GM23338 (cell line): ENCODE results near the gene NPHS1. TPM values are rescaled to one million over a fixed set of nuclear protein-coding genes. Genes with fewer than 3 reads are reported as not detected.

Experiments
- ATAC-seq: fragments of 200-7000 bp; cut with Tn5 transposase; 3 replicates; pipeline ENCODE4 v1.9.1; 2020
- DNase-seq: peaks from one replicate; pipeline ENCODE4 v3.0.0-alpha.2; 2015; ENCODE audit warnings: low spot score
- H2AFZ ChIP-seq: fragments of 200-600 bp; sonication (generic); 2 replicates; pipeline ENCODE4 v1.8.0; 2016; ENCODE audit warnings: antibody characterized with exemption, mild to moderate bottlenecking, moderate library complexity
- H3F3A ChIP-seq: fragments of 200-600 bp; sonication (generic); replicated peaks from 2 replicates; pipeline ENCODE4 v1.8.0; 2017; ENCODE audit warnings: antibody characterized with exemption, mixed run types, low read depth
- H3K27ac ChIP-seq: fragments of 200-600 bp; sonication (generic); 2 replicates; pipeline ENCODE4 v1.6.1; 2016; ENCODE audit warnings: low read depth
- H3K27me3 ChIP-seq: fragments of 200-600 bp; sonication (generic); 2 replicates; pipeline ENCODE4 v1.8.0; 2016; ENCODE audit warnings: mild to moderate bottlenecking, mixed run types, moderate library complexity; ENCODE audit not compliant: insufficient read depth
- H3K36me3 ChIP-seq: fragments of 200-600 bp; sonication (generic); 2 replicates; pipeline ENCODE4 v1.8.0; 2016; ENCODE audit warnings: mild to moderate bottlenecking; ENCODE audit not compliant: insufficient read depth
- H3K4me1 ChIP-seq: fragments of 200-600 bp; sonication (generic); 2 replicates; pipeline ENCODE4 v1.8.0; 2016; ENCODE audit warnings: mild to moderate bottlenecking, moderate library complexity; ENCODE audit not compliant: insufficient read depth
- H3K4me2 ChIP-seq: fragments of 200-600 bp; sonication (generic); 2 replicates; pipeline ENCODE4 v1.7.1; 2017; ENCODE audit warnings: mixed run types
- H3K4me3 ChIP-seq: fragments of 200-600 bp; sonication (generic); 2 replicates; pipeline ENCODE4 v1.6.1; 2016; ENCODE audit warnings: mixed run types
- H3K79me2 ChIP-seq: fragments of 200-600 bp; sonication (generic); replicated peaks from 2 replicates; pipeline ENCODE4 v1.8.0; 2017; ENCODE audit warnings: mild to moderate bottlenecking; ENCODE audit not compliant: insufficient read depth
- H3K9me2 ChIP-seq: fragments of 200-600 bp; sonication (generic); 2 replicates; pipeline ENCODE4 v1.8.0; 2017; ENCODE audit not compliant: insufficient read depth
- H4K20me1 ChIP-seq: fragments of 200-600 bp; sonication (generic); replicated peaks from 2 replicates; pipeline ENCODE4 v1.8.0; 2017; ENCODE audit warnings: mild to moderate bottlenecking; ENCODE audit not compliant: insufficient read depth
- H3K27ac Mint-ChIP-seq: 2 replicates; pipeline ENCODE4 v1.8.0; 2020; ENCODE audit warnings: inconsistent platforms, mild to moderate bottlenecking, moderate library complexity, mixed read lengths
- H3K27me3 Mint-ChIP-seq: 3 replicates; pipeline ENCODE4 v1.8.0; 2022; ENCODE audit warnings: low read depth, mild to moderate bottlenecking, moderate library complexity, mixed read lengths, inconsistent platforms; ENCODE audit not compliant: insufficient read depth, poor library complexity
- H3K36me3 Mint-ChIP-seq: 3 replicates; pipeline ENCODE4 v1.8.0; 2021; ENCODE audit warnings: low read depth, mild to moderate bottlenecking, inconsistent platforms, moderate library complexity, mixed read lengths
- H3K4me1 Mint-ChIP-seq: 3 replicates; pipeline ENCODE4 v1.8.0; 2020; ENCODE audit warnings: mild to moderate bottlenecking, inconsistent platforms, mixed read lengths
- H3K4me3 Mint-ChIP-seq: 3 replicates; pipeline ENCODE4 v1.8.0; 2021; ENCODE audit warnings: moderate library complexity, mild to moderate bottlenecking, inconsistent platforms, mixed read lengths
- H3K9me3 Mint-ChIP-seq: 3 replicates; pipeline ENCODE4 v1.8.0; 2020; ENCODE audit warnings: moderate library complexity, mild to moderate bottlenecking, inconsistent platforms, mixed read lengths
- CREB1 ChIP-seq: fragments of 250-450 bp; sonication (Bioruptor Pico); IDR thresholded peaks from 2 replicates; pipeline ENCODE4 v1.5.0; 2020; ENCODE audit warnings: low read depth, mild to moderate bottlenecking, moderate library complexity
- EZH2 ChIP-seq: fragments of 200-600 bp; sonication (generic); IDR thresholded peaks from one replicate; pipeline ENCODE4 v1.8.0; 2017; ENCODE audit warnings: antibody characterized with exemption, mild to moderate bottlenecking, low read depth; ENCODE audit not compliant: unreplicated experiment
- EZH2phosphoT487 ChIP-seq: fragments of 200-600 bp; sonication (generic); IDR thresholded peaks from one replicate; pipeline ENCODE4 v1.8.1; 2018; ENCODE audit warnings: antibody characterized with exemption; ENCODE audit not compliant: unreplicated experiment
- NANOG ChIP-seq: IDR thresholded peaks from 2 replicates; pipeline ENCODE4 v1.6.1; 2016; ENCODE audit warnings: antibody characterized with exemption, borderline replicate concordance
- POLR2AphosphoS5 ChIP-seq: IDR thresholded peaks from 2 replicates; pipeline ENCODE4 v1.6.1; 2016; ENCODE audit warnings: antibody characterized with exemption, low read depth
- ZNF114 ChIP-seq: fragments of 250-450 bp; sonication (Bioruptor Pico); IDR thresholded peaks from 2 replicates; pipeline ENCODE4 v1.5.0; 2020; ENCODE audit warnings: mild to moderate bottlenecking, moderate library complexity
- polyA plus RNA-seq: library from polyadenylated mRNA; unstranded; fragments of >200 nt; fragmentation: Nextera tagmentation; extraction: Ambion mirVana; gene quantifications from 2 replicates; pipeline ENCODE4 v1.2.1, GENCODE V29; 2016
- total RNA-seq: library from RNA; depleted of rRNA; stranded (reverse); fragments of >200 nt; shearing (Covaris generic); gene quantifications from 2 replicates; pipeline ENCODE4 v1.2.3, GENCODE V29; 2014
- TF ChIP-seq, protein P1 (sequence below): IDR thresholded peaks from 2 replicates; pipeline ENCODE4 v1.6.1; 2016; ENCODE audit warnings: antibody characterized with exemption
- TF ChIP-seq, protein P2 (sequence below): IDR thresholded peaks from one replicate; pipeline ENCODE4 v1.6.1; 2018; ENCODE audit warnings: antibody characterized with exemption; ENCODE audit not compliant: unreplicated experiment
- TF ChIP-seq, protein P3 (sequence below), 2 experiments: fragments of 200-600 bp in 1 of 2; sonication (generic) in 1 of 2; conservative IDR thresholded peaks; 2 replicates each; pipeline versions ENCODE4 v1.5.1 to v1.6.1; 2016 to 2017; ENCODE audit warnings: antibody characterized with exemption in 2 of 2, low read depth in 2 of 2, mild to moderate bottlenecking in 2 of 2, moderate library complexity in 1 of 2

NPHS1 gene
- total and polyA plus RNA-seq, 2 experiments from 2014 or later, result 1.0 to 1.3 TPM

DNA sequence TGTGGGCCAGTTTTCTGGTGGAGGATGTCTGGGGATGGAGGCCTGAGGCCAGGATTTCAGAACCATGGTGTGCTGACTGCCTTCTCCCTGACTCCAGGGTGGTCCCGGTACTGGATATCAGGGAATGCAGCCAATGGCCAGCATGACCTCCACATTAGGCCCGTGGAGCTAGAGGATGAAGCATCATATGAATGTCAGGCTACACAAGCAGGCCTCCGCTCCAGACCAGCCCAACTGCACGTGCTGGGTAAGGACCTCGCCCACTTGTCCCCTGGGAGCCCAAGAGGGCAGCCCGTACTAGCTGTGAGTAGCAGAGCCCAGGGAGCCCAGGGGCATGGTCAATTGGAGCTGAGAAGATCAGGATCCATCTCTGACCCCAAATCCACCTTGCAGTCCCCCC lies 6.0 kb upstream of the NPHS1 start:
- H3K4me1 ChIP-seq, result peaks cover 23% of the 10 kb centered on the region
- Mint-ChIP-seq H3K27me3 (peaks cover 69% of the 10 kb centered on the region), H3K4me3 (no peak overlapping the region; the same call in 2 of the 3 replicates), H3K36me3 (no peaks in the 10 kb centered on the region; the same call in 2 of the 3 replicates), H3K9me3 (no peaks in the 10 kb centered on the region), H3K27ac (no peak overlapping the region), H3K4me1 (peaks cover 31% of the 10 kb centered on the region)
- H3K27ac ChIP-seq, result no peak overlapping the region
- no peak overlapping the region for H3K4me2 ChIP-seq
- H3K36me3 ChIP-seq, result no peaks in the 10 kb centered on the region; the same call in 1 of the 2 replicates
- no peak for DNase-seq
- H2AFZ ChIP-seq, result no peak overlapping the region
- H3K4me3 ChIP-seq, result no peak overlapping the region
- 0 out of 2 replicates have a peak, but pooled peaks cover 3% of the 10 kb centered on the region for H3F3A ChIP-seq
- H3K27me3 ChIP-seq, result peaks cover 76% of the 10 kb centered on the region
- H3K9me2 ChIP-seq, result no peaks in the 10 kb centered on the region
- TF ChIP-seq EZH2phosphoT487 (no peak), CREB1 (CRISPR knock-in tag) (no peak), ZNF114 (CRISPR knock-in tag) (no peak), NANOG (no peak), EZH2 (no peak)
- TF ChIP-seq, protein P1, sequence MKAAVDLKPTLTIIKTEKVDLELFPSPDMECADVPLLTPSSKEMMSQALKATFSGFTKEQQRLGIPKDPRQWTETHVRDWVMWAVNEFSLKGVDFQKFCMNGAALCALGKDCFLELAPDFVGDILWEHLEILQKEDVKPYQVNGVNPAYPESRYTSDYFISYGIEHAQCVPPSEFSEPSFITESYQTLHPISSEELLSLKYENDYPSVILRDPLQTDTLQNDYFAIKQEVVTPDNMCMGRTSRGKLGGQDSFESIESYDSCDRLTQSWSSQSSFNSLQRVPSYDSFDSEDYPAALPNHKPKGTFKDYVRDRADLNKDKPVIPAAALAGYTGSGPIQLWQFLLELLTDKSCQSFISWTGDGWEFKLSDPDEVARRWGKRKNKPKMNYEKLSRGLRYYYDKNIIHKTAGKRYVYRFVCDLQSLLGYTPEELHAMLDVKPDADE, result no peak
- TF ChIP-seq, protein P2, sequence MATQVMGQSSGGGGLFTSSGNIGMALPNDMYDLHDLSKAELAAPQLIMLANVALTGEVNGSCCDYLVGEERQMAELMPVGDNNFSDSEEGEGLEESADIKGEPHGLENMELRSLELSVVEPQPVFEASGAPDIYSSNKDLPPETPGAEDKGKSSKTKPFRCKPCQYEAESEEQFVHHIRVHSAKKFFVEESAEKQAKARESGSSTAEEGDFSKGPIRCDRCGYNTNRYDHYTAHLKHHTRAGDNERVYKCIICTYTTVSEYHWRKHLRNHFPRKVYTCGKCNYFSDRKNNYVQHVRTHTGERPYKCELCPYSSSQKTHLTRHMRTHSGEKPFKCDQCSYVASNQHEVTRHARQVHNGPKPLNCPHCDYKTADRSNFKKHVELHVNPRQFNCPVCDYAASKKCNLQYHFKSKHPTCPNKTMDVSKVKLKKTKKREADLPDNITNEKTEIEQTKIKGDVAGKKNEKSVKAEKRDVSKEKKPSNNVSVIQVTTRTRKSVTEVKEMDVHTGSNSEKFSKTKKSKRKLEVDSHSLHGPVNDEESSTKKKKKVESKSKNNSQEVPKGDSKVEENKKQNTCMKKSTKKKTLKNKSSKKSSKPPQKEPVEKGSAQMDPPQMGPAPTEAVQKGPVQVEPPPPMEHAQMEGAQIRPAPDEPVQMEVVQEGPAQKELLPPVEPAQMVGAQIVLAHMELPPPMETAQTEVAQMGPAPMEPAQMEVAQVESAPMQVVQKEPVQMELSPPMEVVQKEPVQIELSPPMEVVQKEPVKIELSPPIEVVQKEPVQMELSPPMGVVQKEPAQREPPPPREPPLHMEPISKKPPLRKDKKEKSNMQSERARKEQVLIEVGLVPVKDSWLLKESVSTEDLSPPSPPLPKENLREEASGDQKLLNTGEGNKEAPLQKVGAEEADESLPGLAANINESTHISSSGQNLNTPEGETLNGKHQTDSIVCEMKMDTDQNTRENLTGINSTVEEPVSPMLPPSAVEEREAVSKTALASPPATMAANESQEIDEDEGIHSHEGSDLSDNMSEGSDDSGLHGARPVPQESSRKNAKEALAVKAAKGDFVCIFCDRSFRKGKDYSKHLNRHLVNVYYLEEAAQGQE, result no peak
- TF ChIP-seq, protein P3, sequence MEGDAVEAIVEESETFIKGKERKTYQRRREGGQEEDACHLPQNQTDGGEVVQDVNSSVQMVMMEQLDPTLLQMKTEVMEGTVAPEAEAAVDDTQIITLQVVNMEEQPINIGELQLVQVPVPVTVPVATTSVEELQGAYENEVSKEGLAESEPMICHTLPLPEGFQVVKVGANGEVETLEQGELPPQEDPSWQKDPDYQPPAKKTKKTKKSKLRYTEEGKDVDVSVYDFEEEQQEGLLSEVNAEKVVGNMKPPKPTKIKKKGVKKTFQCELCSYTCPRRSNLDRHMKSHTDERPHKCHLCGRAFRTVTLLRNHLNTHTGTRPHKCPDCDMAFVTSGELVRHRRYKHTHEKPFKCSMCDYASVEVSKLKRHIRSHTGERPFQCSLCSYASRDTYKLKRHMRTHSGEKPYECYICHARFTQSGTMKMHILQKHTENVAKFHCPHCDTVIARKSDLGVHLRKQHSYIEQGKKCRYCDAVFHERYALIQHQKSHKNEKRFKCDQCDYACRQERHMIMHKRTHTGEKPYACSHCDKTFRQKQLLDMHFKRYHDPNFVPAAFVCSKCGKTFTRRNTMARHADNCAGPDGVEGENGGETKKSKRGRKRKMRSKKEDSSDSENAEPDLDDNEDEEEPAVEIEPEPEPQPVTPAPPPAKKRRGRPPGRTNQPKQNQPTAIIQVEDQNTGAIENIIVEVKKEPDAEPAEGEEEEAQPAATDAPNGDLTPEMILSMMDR (conservative IDR thresholded peaks at IDR 0.05; ENCODE audit: low read depth in 2 of 2), result no peak
- no peak for ATAC-seq
- H4K20me1 ChIP-seq, result no peaks in the 10 kb centered on the region
- H3K79me2 ChIP-seq, result no peaks in the 10 kb centered on the region

DNA sequence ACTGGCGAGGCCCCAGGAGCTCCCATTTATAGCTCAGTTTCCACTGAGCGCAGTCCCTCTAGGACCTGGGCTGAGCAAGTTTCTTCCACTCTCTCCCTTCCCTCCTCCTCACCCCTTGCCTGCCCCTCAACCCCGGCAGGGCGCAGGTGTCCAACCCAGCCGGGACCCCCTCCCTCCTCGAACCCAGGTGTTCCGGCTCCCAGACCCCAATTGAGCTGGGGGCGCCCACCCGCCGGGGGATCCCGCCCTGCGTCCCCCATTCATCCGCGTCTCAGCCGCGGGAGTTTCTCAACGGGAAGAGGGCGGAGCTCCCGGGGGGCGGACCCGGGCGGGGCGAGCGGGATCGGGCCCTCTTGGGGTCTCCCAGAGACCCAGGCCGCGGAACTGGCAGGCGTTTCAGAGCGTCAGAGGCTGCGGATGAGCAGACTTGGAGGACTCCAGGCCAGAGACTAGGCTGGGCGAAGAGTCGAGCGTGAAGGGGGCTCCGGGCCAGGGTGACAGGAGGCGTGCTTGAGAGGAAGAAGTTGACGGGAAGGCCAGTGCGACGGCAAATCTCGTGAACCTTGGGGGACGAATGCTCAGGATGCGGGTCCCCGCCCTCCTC lies 4.3 kb upstream of the NPHS1 start, which contains the start of gene KIRREL2:
Gene KIRREL2 (plus strand): TSS at position 366 of the 604 bp plus-strand sequence. CDS start 209 bp downstream, at position 575.
- Histone ChIP-seq H3K79me2 (no peaks in the 10 kb centered on the region), H3K27me3 (peaks cover 62% of the 10 kb centered on the region), H3K36me3 (no peaks in the 10 kb centered on the region), H3F3A (0 out of 2 replicates have a peak, but pooled peaks cover 3% of the 10 kb centered on the region), H3K4me2 (peak within 1 kb of the TSS; percentile 93), H4K20me1 (no peaks in the 10 kb centered on the region), H2AFZ (peak within 1 kb of the TSS; percentile 98), H3K27ac (no peak within 1 kb of the TSS), H3K4me3 (peak within 1 kb of the TSS; percentile 93), H3K9me2 (no peaks in the 10 kb centered on the region), H3K4me1 (peaks cover 27% of the 10 kb centered on the region)
- peaks cover 36% of the 10 kb centered on the region for H3K4me1 Mint-ChIP-seq
- no peak within 1 kb of the TSS for H3K27ac Mint-ChIP-seq
- ATAC-seq (peak; percentile 38), DNase-seq (peak; percentile 83)
- no peaks in the 10 kb centered on the region for H3K9me3 Mint-ChIP-seq
- H3K27me3 Mint-ChIP-seq, result peaks cover 64% of the 10 kb centered on the region
- TF ChIP-seq, protein P3 (conservative IDR thresholded peaks at IDR 0.05; ENCODE audit: low read depth in 2 of 2), result no peak
- peak; percentile 57 for TF ChIP-seq POLR2AphosphoS5
- no peaks in the 10 kb centered on the region; the same call in 2 of the 3 replicates for H3K36me3 Mint-ChIP-seq
- H3K4me3 Mint-ChIP-seq, result peak within 1 kb of the TSS; percentile 91
